BJ (cell line): Measurements from ENCODE around the gene CCDC154. TPM values are rescaled to one million over a fixed set of nuclear protein-coding genes. Genes with fewer than 3 reads are reported as not detected.

Source experiments
- CTCF ChIA-PET: fragments of 350-600 bp; formaldehyde crosslinking; extraction: SDS; loops from one replicate; lab custom pipeline; 2021; ENCODE audit warnings: antibody characterized with exemption, inconsistent platforms; lab: Yijun Ruan, JAX
- POLR2A ChIA-PET: fragments of 300-600 bp; sonication (Branson Sonifier 250); formaldehyde crosslinking; extraction: SDS; loops from one replicate; lab custom pipeline; 2021; ENCODE audit warnings: antibody characterized with exemption; lab: Charles Lee
- DNase-seq: peaks from one replicate; pipeline ENCODE4 v3.0.0-alpha.2; 2011; ENCODE audit warnings: low read depth
- H3K27me3 ChIP-seq: 2 replicates; pipeline ENCODE4 v1.6.0; 2011; ENCODE audit warnings: low read length; ENCODE audit not compliant: control insufficient read depth, insufficient read depth
- H3K36me3 ChIP-seq: 2 replicates; pipeline ENCODE4 v1.5.1; 2011; ENCODE audit warnings: low read length; ENCODE audit not compliant: control insufficient read depth, insufficient read depth
- H3K4me3 ChIP-seq: 2 replicates; pipeline ENCODE4 v1.5.1; 2011; ENCODE audit warnings: low read depth, mild to moderate bottlenecking, control low read depth, low read length
- polyA plus RNA-seq: library from polyadenylated mRNA; depleted of rRNA; stranded (reverse); fragments of >200 nt; gene quantifications from 2 replicates; pipeline ENCODE4 v1.2.3, GENCODE V29; 2011; rRNA removed
- TF ChIP-seq, protein P1 (sequence below): IDR thresholded peaks from 2 replicates; pipeline ENCODE4 v1.5.1; 2011; ENCODE audit warnings: low read depth, mild to moderate bottlenecking, control low read depth, inconsistent platforms, low read length, moderate library complexity; ENCODE audit not compliant: insufficient read depth

Gene CCDC154
- polyA plus RNA-seq, 1 experiment, result 0.04 TPM

DNA sequence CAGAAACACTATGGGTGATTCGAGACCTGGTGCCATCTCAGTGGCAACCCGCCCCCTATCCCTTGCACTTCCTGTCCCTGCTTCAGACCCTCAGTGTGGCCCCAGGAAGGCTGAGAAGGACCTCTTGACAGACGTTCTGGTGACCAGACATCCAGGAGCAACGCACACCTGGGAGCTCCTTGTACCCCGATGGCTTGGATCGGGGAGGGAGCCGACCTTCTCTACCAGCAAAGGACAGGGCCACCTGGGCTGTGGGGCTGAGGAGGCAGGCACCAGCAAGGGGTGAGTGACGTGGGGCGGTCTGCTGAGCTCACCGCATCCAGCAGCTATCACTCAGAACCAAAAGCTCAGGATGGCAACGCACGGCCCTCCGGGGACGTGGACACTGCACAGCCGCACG, 57.0 kb downstream of the CCDC154 start:
- TF ChIP-seq, protein P1, sequence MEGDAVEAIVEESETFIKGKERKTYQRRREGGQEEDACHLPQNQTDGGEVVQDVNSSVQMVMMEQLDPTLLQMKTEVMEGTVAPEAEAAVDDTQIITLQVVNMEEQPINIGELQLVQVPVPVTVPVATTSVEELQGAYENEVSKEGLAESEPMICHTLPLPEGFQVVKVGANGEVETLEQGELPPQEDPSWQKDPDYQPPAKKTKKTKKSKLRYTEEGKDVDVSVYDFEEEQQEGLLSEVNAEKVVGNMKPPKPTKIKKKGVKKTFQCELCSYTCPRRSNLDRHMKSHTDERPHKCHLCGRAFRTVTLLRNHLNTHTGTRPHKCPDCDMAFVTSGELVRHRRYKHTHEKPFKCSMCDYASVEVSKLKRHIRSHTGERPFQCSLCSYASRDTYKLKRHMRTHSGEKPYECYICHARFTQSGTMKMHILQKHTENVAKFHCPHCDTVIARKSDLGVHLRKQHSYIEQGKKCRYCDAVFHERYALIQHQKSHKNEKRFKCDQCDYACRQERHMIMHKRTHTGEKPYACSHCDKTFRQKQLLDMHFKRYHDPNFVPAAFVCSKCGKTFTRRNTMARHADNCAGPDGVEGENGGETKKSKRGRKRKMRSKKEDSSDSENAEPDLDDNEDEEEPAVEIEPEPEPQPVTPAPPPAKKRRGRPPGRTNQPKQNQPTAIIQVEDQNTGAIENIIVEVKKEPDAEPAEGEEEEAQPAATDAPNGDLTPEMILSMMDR, result no peak
- Histone ChIP-seq H3K4me3 (no peak overlapping the region), H3K36me3 (peaks cover 22% of the 10 kb centered on the region), H3K27me3 (no peaks in the 10 kb centered on the region)
- ChIA-PET POLR2A (no interaction called here), CTCF (no interaction called here)
- no peak for DNase-seq

DNA sequence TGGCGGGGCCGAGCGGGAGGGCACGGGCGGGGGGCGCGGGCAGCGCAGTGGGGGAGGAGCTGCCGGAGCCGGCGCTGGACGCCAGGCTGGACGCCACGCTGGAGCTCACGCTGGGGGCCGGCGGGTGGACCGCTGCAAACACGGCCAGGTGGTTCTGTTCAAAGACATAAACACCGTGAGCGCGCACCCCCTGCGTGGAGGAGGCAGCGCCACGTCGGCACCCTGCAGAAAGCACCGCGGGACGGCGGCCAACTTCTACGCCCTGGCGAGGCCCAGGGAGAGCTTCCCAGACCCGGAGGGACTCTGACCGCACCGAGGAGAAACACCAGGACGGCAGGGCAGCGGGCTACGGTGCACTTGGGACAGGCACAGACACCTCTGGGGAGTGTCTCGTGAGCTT, 59.1 kb downstream of the CCDC154 start:
- H3K27me3 ChIP-seq, result no peaks in the 10 kb centered on the region
- H3K36me3 ChIP-seq, result peaks cover 19% of the 10 kb centered on the region
- TF ChIP-seq, protein P1, result no peak
- ChIA-PET POLR2A (no interaction called here), CTCF (no interaction called here)
- DNase-seq, result no peak
- no peak overlapping the region for H3K4me3 ChIP-seq

Other genes with a start within 250 kb of the CCDC154 start
- gene TPSG1, start 219.3 kb downstream of the CCDC154 start, polyA plus RNA-seq, result not detected in 2 replicates
- gene TPSB2, start 214.4 kb downstream of the CCDC154 start, polyA plus RNA-seq, result not detected in 2 replicates
- not detected in 2 replicates for gene TPSAB1, start 203.9 kb downstream of the CCDC154 start, polyA plus RNA-seq
- not detected in 2 replicates for gene TPSD1, start 188.5 kb downstream of the CCDC154 start, polyA plus RNA-seq
- gene UBE2I, start 134.9 kb downstream of the CCDC154 start, polyA plus RNA-seq, result 81.2 and 138 TPM in 2 replicates
- 0.29 and 0.33 TPM in 2 replicates for gene BAIAP3, start 110.9 kb downstream of the CCDC154 start, polyA plus RNA-seq
- gene TSR3, start 92.7 kb downstream of the CCDC154 start, polyA plus RNA-seq, result 43.1 and 52.3 TPM in 2 replicates
- 74.1 and 113 TPM in 2 replicates for gene GNPTG, start 92.6 kb downstream of the CCDC154 start, polyA plus RNA-seq
- gene UNKL, start 29.9 kb downstream of the CCDC154 start, polyA plus RNA-seq, result 7.9 and 15.4 TPM in 2 replicates
- 13.3 and 19.3 TPM in 2 replicates for gene UQCC4, start 23.8 kb downstream of the CCDC154 start, polyA plus RNA-seq
- not detected in 2 replicates for gene PERCC1, start 13.5 kb downstream of the CCDC154 start, polyA plus RNA-seq
- gene CLCN7, start 30.5 kb upstream of the CCDC154 start, polyA plus RNA-seq, result 19.6 and 36.4 TPM in 2 replicates
- not detected in 2 replicates for gene PTX4, start 44.4 kb upstream of the CCDC154 start, polyA plus RNA-seq
- 8.1 and 15.9 TPM in 2 replicates for gene TELO2, start 48.8 kb upstream of the CCDC154 start, polyA plus RNA-seq
- gene TMEM204, start 89.1 kb upstream of the CCDC154 start, polyA plus RNA-seq, result 42.4 and 81.9 TPM in 2 replicates
- 5.3 and 10.4 TPM in 2 replicates for gene IFT140, start 167.5 kb upstream of the CCDC154 start, polyA plus RNA-seq
- 5.2 and 8.0 TPM in 2 replicates for gene CRAMP1, start 167.8 kb upstream of the CCDC154 start, polyA plus RNA-seq
- gene JPT2, start 233.7 kb upstream of the CCDC154 start, polyA plus RNA-seq, result 46.2 and 47.6 TPM in 2 replicates